IPS DF 6.9 (cell line): ENCODE results near the gene ANKLE1.
A peak's percentile ranks its signal among the peaks of the same experiment; 100 is the strongest.

Experiments used
- DNase-seq: peaks from one replicate; pipeline ENCODE4 v3.0.0-alpha.2; 2013; ENCODE audit warnings: low read depth, low spot score
- H3K27ac ChIP-seq: one replicate; pipeline ENCODE4 v1.5.1; 2013; ENCODE audit warnings: low read length, control low read depth
- H3K27me3 ChIP-seq: 2 replicates; pipeline ENCODE4 v1.6.1; 2013; ENCODE audit warnings: mild to moderate bottlenecking, low read length; ENCODE audit not compliant: control insufficient read depth, insufficient read depth
- H3K36me3 ChIP-seq: 2 replicates; pipeline ENCODE4 v1.6.1; 2013; ENCODE audit warnings: low read length; ENCODE audit not compliant: control insufficient read depth, insufficient read depth
- H3K4me1 ChIP-seq: 2 replicates; pipeline ENCODE4 v1.6.1; 2013; ENCODE audit warnings: low read length; ENCODE audit not compliant: control insufficient read depth, insufficient read depth
- H3K4me3 ChIP-seq: 2 replicates; pipeline ENCODE4 v1.5.1; 2013; ENCODE audit warnings: mild to moderate bottlenecking, low read length
- H3K9me3 ChIP-seq: 2 replicates; pipeline ENCODE4 v1.6.1; 2013; ENCODE audit warnings: low read length, inconsistent platforms; ENCODE audit not compliant: control insufficient read depth, insufficient read depth
- WGBS: extraction: QIAGEN DNeasy Blood & Tissue Kit; methylation state at CpG from one replicate; pipeline ENCODE4 v1.1.7; 2013; ENCODE audit warnings: mixed read lengths, missing lambda C conversion rate; ENCODE audit not compliant: insufficient read length, insufficient coverage; 5-methylcytosine and 5-hydroxymethylcytosine counted together

ANKLE1 gene

GRCh38 chr19:17334414-17335409, 53.0 kb downstream of the ANKLE1 start, which contains the start of gene ANO8:
Gene ANO8, minus strand, starts transcription at chr19:17334855. Its CDS starts 185 bp downstream, at chr19:17334670.
- Histone ChIP-seq H3K27me3 (no peaks in the 10 kb centered on the region), H3K4me3 (peak within 1 kb of the TSS; percentile 79), H3K4me1 (peaks cover 5% of the 10 kb centered on the region; the same call in 1 of the 2 replicates), H3K36me3 (no peaks in the 10 kb centered on the region), H3K9me3 (no peaks in the 10 kb centered on the region), H3K27ac (no peak within 1 kb of the TSS)
- no CpG with 5 or more reads among the region's 86 CpGs for WGBS
- peak; percentile 99 for DNase-seq

GRCh38 chr19:17335575-17335974, 53.9 kb downstream of the ANKLE1 start:
- DNase-seq: no peak
- Histone ChIP-seq H3K27ac (no peak overlapping the region), H3K9me3 (no peaks in the 10 kb centered on the region), H3K4me3 (no peak overlapping the region), H3K4me1 (peaks cover 5% of the 10 kb centered on the region; the same call in 1 of the 2 replicates), H3K27me3 (no peaks in the 10 kb centered on the region), H3K36me3 (no peaks in the 10 kb centered on the region)
- no CpG with 5 or more reads among the region's 10 CpGs for WGBS
